ENCODE results near the gene RANGAP1.

Gene RANGAP1

GRCh38 chr22:41263704-41264103 is 22.3 kb downstream of the RANGAP1 start:
- no peak overlapping the region for H3K27ac ChIP-seq (ENCODE audit: low read length)
- no peaks in the 10 kb centered on the region for H3K9me3 ChIP-seq (ENCODE audit: insufficient read depth, low read length, severe bottlenecking)
- no peak for TF ChIP-seq EZH2 (IDR thresholded peaks at IDR 0.05; ENCODE audit: borderline replicate concordance, low read depth, low read length, severe bottlenecking)
- TF ChIP-seq CTCF (IDR thresholded peaks at IDR 0.05; ENCODE audit: borderline replicate concordance, extremely low read depth, low read length, poor library complexity, severe bottlenecking), result no peak
- peaks cover 22% of the 10 kb centered on the region for H3K79me2 ChIP-seq (ENCODE audit: insufficient read depth, low read length)
- ATAC-seq (ENCODE audit: insufficient read depth, low read depth) (no peak), DNase-seq (no peak)
- no peaks in the 10 kb centered on the region for H3K4me1 ChIP-seq (ENCODE audit: insufficient read depth, low read length)
- H3K4me2 ChIP-seq (ENCODE audit: insufficient read depth, low read length), result no peak overlapping the region
- no peak overlapping the region for H3K9ac ChIP-seq (ENCODE audit: low read depth, low read length)
- H3K4me3 ChIP-seq (ENCODE audit: low read depth in 1 of 2, low read length in 2 of 2), result no peak overlapping the region
- H4K20me1 ChIP-seq (ENCODE audit: insufficient read depth, low read length), result peaks cover 41% of the 10 kb centered on the region
- peaks cover 97% of the 10 kb centered on the region for H3K36me3 ChIP-seq (ENCODE audit: insufficient read depth, low read length)
- no peaks in the 10 kb centered on the region for H3K27me3 ChIP-seq (ENCODE audit: insufficient read depth, low read length, poor library complexity)
- no peak overlapping the region for H2AFZ ChIP-seq (ENCODE audit: low read depth, low read length)

GRCh38 chr22:41262250-41262765 is 23.7 kb downstream of the RANGAP1 start:
- peaks cover 19% of the 10 kb centered on the region for H3K79me2 ChIP-seq (ENCODE audit: insufficient read depth, low read length)
- TF ChIP-seq CTCF (IDR thresholded peaks at IDR 0.05; ENCODE audit: borderline replicate concordance, extremely low read depth, low read length, poor library complexity, severe bottlenecking), result no peak
- H3K4me3 ChIP-seq (ENCODE audit: low read depth in 1 of 2, low read length in 2 of 2), result no peak overlapping the region
- no peaks in the 10 kb centered on the region for H3K9me3 ChIP-seq (ENCODE audit: insufficient read depth, low read length, severe bottlenecking)
- H3K4me2 ChIP-seq (ENCODE audit: insufficient read depth, low read length), result no peak overlapping the region
- peaks cover 44% of the 10 kb centered on the region for H4K20me1 ChIP-seq (ENCODE audit: insufficient read depth, low read length)
- no peaks in the 10 kb centered on the region for H3K4me1 ChIP-seq (ENCODE audit: insufficient read depth, low read length)
- no peak overlapping the region for H3K9ac ChIP-seq (ENCODE audit: low read depth, low read length)
- no peak overlapping the region for H2AFZ ChIP-seq (ENCODE audit: low read depth, low read length)
- no peak overlapping the region for H3K27ac ChIP-seq (ENCODE audit: low read length)
- DNase-seq (no peak), ATAC-seq (ENCODE audit: insufficient read depth, low read depth) (no peak)
- no peaks in the 10 kb centered on the region for H3K27me3 ChIP-seq (ENCODE audit: insufficient read depth, low read length, poor library complexity)
- peaks cover 97% of the 10 kb centered on the region for H3K36me3 ChIP-seq (ENCODE audit: insufficient read depth, low read length)

GRCh38 chr22:41261541-41262249 is 24.3 kb downstream of the RANGAP1 start:
- no peaks in the 10 kb centered on the region for H3K4me1 ChIP-seq (ENCODE audit: insufficient read depth, low read length)
- no peak for TF ChIP-seq EZH2 (IDR thresholded peaks at IDR 0.05; ENCODE audit: borderline replicate concordance, low read depth, low read length, severe bottlenecking)
- TF ChIP-seq CTCF (IDR thresholded peaks at IDR 0.05; ENCODE audit: borderline replicate concordance, extremely low read depth, low read length, poor library complexity, severe bottlenecking), result no peak
- H3K4me3 ChIP-seq (ENCODE audit: low read depth in 1 of 2, low read length in 2 of 2), result no peak overlapping the region
- H3K9ac ChIP-seq (ENCODE audit: low read depth, low read length), result no peak overlapping the region
- H4K20me1 ChIP-seq (ENCODE audit: insufficient read depth, low read length), result peaks cover 46% of the 10 kb centered on the region
- no peak overlapping the region for H3K27ac ChIP-seq (ENCODE audit: low read length)
- no peak overlapping the region for H3K4me2 ChIP-seq (ENCODE audit: insufficient read depth, low read length)
- peaks cover 97% of the 10 kb centered on the region for H3K36me3 ChIP-seq (ENCODE audit: insufficient read depth, low read length)
- no peak for ATAC-seq (ENCODE audit: insufficient read depth, low read depth)
- DNase-seq, result no peak
- peaks cover 19% of the 10 kb centered on the region for H3K79me2 ChIP-seq (ENCODE audit: insufficient read depth, low read length)
- no peaks in the 10 kb centered on the region for H3K9me3 ChIP-seq (ENCODE audit: insufficient read depth, low read length, severe bottlenecking)
- no peak overlapping the region for H2AFZ ChIP-seq (ENCODE audit: low read depth, low read length)
- no peaks in the 10 kb centered on the region for H3K27me3 ChIP-seq (ENCODE audit: insufficient read depth, low read length, poor library complexity)

Measured in DND-41 (cell line).